ENCODE results near the gene CD40. TPM values are rescaled to one million over a fixed set of nuclear protein-coding genes. Genes with fewer than 3 reads are reported as not detected.

Gene CD40
- total RNA-seq, 1 donor from 2014 or later, result 6.8 TPM

DNA sequence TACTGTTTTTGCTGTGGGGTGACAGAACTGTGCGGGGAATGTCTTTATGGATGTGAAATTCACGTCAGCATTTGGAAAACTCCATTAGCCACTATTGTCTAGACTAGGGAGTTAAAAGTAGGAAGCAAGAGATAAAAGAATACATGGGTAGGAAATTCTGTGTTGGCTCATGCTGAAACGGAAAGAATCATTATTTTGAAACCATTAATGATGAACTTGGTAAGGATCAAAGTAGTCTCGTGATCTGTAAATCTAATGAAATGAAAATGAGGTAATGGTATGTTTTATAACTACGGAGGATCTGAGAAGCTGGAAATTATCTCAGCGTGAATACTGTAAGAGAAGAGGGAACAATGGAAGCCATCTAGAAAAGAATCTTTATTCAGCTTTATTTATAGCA, 11.1 kb upstream of the CD40 start:
- TF ChIP-seq CTCF (IDR thresholded peaks at IDR 0.05; ENCODE audit: borderline replicate concordance), result no peak
- H3K36me3 ChIP-seq, result no peaks in the 10 kb centered on the region
- no peak overlapping the region for H3K27ac ChIP-seq (replicated peaks)
- intact Hi-C loops (cut with micrococcal nuclease), result no loop called here
- DNase-seq, result no peak
- H3K9me3 ChIP-seq (replicated peaks), result no peaks in the 10 kb centered on the region
- peaks cover 94% of the 10 kb centered on the region for H3K27me3 ChIP-seq (ENCODE audit: low read depth)
- H3K4me3 ChIP-seq, result no peak overlapping the region
- H3K4me1 ChIP-seq, result no peaks in the 10 kb centered on the region

DNA sequence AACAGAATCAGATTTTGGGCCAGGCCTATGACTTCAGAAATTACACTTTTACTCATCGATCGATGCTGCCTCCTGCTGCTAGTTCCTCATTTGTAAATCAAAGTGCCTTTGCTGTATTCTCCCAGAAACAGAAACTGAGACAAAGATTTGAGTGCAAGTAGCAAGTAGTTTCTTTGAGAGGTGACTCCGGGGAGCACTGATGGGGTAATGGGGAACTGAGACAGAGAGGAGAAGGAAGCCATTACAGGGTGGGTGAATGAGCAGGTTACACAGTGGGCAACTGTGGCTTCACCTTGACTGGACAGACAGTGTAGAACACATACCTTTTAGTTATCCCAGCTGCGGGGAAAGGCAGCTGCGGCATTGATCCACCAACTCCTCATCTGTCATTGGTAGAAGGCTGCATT, 9.7 kb upstream of the CD40 start:
- no peaks in the 10 kb centered on the region for H3K9me3 ChIP-seq (replicated peaks)
- H3K27ac ChIP-seq (replicated peaks), result no peak overlapping the region
- no peak overlapping the region for H3K4me3 ChIP-seq
- no peaks in the 10 kb centered on the region for H3K36me3 ChIP-seq
- H3K4me1 ChIP-seq, result no peaks in the 10 kb centered on the region
- no peak for DNase-seq
- no peak for TF ChIP-seq CTCF (IDR thresholded peaks at IDR 0.05; ENCODE audit: borderline replicate concordance)
- H3K27me3 ChIP-seq (ENCODE audit: low read depth), result peaks cover 80% of the 10 kb centered on the region
- intact Hi-C loops (cut with micrococcal nuclease), result no loop called here

GRCh38 chr20:46108976-46109375, 9.1 kb upstream of the CD40 start:
- H3K4me1 ChIP-seq, result no peaks in the 10 kb centered on the region
- DNase-seq, result no peak
- intact Hi-C loops (cut with micrococcal nuclease), result no loop called here
- H3K36me3 ChIP-seq, result no peaks in the 10 kb centered on the region
- H3K9me3 ChIP-seq (replicated peaks), result no peaks in the 10 kb centered on the region
- H3K27ac ChIP-seq (replicated peaks), result no peak overlapping the region
- H3K4me3 ChIP-seq, result no peak overlapping the region
- H3K27me3 ChIP-seq (ENCODE audit: low read depth), result peaks cover 75% of the 10 kb centered on the region
- no peak for TF ChIP-seq CTCF (IDR thresholded peaks at IDR 0.05; ENCODE audit: borderline replicate concordance)

- no peak overlapping the region for H3K27ac ChIP-seq (replicated peaks)
- H3K4me3 ChIP-seq, result no peak overlapping the region
- H3K36me3 ChIP-seq, result no peaks in the 10 kb centered on the region
- intact Hi-C loops (cut with micrococcal nuclease), result no loop called here
- no peaks in the 10 kb centered on the region for H3K9me3 ChIP-seq (replicated peaks)
- TF ChIP-seq CTCF (IDR thresholded peaks at IDR 0.05; ENCODE audit: borderline replicate concordance), result no peak
- H3K27me3 ChIP-seq (ENCODE audit: low read depth), result peaks cover 53% of the 10 kb centered on the region
- no peak for DNase-seq
- no peaks in the 10 kb centered on the region for H3K4me1 ChIP-seq
These were observed 6.9 kb upstream of the CD40 start for GRCh38 chr20:46111028-46111835.

- Histone ChIP-seq H3K27ac (replicated peaks) (no peak overlapping the region), H3K4me1 (no peaks in the 10 kb centered on the region), H3K27me3 (ENCODE audit: low read depth) (peaks cover 47% of the 10 kb centered on the region), H3K4me3 (no peak overlapping the region), H3K9me3 (replicated peaks) (no peaks in the 10 kb centered on the region), H3K36me3 (no peaks in the 10 kb centered on the region)
- no peak for DNase-seq
- intact Hi-C loops (cut with micrococcal nuclease), result no loop called here
- no peak for TF ChIP-seq CTCF (IDR thresholded peaks at IDR 0.05; ENCODE audit: borderline replicate concordance)
These were observed 6.3 kb upstream of the CD40 start for GRCh38 chr20:46111836-46112212.
